Endodermal cell (in vitro differentiated cells): ENCODE results near the gene RNF169. TPM values are rescaled to one million over a fixed set of nuclear protein-coding genes. Genes with fewer than 3 reads are reported as not detected.

Experiments used
- DNase-seq: peaks from one replicate; pipeline ENCODE4 v3.0.0-alpha.2; 2017
- H3K27ac ChIP-seq: 2 replicates; pipeline ENCODE4 v1.5.1; 2013; ENCODE audit warnings: mild to moderate bottlenecking, low read depth, low read length, moderate library complexity
- H3K27me3 ChIP-seq: 2 replicates; pipeline ENCODE4 v1.6.1; 2013; ENCODE audit warnings: mild to moderate bottlenecking, low read length, moderate library complexity; ENCODE audit not compliant: insufficient read depth, control insufficient read depth, poor library complexity, severe bottlenecking
- H3K36me3 ChIP-seq: 2 replicates; pipeline ENCODE4 v1.7.0; 2013; ENCODE audit warnings: mild to moderate bottlenecking, low read length, moderate library complexity; ENCODE audit not compliant: control insufficient read depth, insufficient read depth
- H3K4me1 ChIP-seq: one replicate; pipeline ENCODE4 v1.7.0; 2013; ENCODE audit warnings: low read length; ENCODE audit not compliant: control insufficient read depth, insufficient read depth
- H3K4me3 ChIP-seq: 2 replicates; pipeline ENCODE4 v1.5.1; 2013; ENCODE audit warnings: mild to moderate bottlenecking, low read length, moderate library complexity
- H3K9ac ChIP-seq: 2 replicates; pipeline ENCODE4 v1.6.1; 2013; ENCODE audit warnings: mild to moderate bottlenecking, low read length, moderate library complexity; ENCODE audit not compliant: poor library complexity, severe bottlenecking; ENCODE audit errors: extremely low read depth
- H3K9me3 ChIP-seq: 2 replicates; pipeline ENCODE4 v1.6.1; 2013; ENCODE audit warnings: mild to moderate bottlenecking, low read length, moderate library complexity; ENCODE audit not compliant: control insufficient read depth
- H3K27ac Mint-ChIP-seq: 2 replicates; pipeline ENCODE4 v1.8.0; 2020; ENCODE audit warnings: mixed read lengths
- H3K27me3 Mint-ChIP-seq: 2 replicates; pipeline ENCODE4 v1.8.0; 2021; ENCODE audit warnings: mild to moderate bottlenecking, mixed read lengths; ENCODE audit not compliant: insufficient read depth
- H3K36me3 Mint-ChIP-seq: 2 replicates; pipeline ENCODE4 v1.8.0; 2020; ENCODE audit warnings: low read depth, mixed read lengths
- H3K4me1 Mint-ChIP-seq: 2 replicates; pipeline ENCODE4 v1.8.0; 2020; ENCODE audit warnings: mixed read lengths
- H3K4me3 Mint-ChIP-seq: 2 replicates; pipeline ENCODE4 v1.8.0; 2020; ENCODE audit warnings: mild to moderate bottlenecking, moderate library complexity, mixed read lengths
- H3K9me3 Mint-ChIP-seq: 2 replicates; pipeline ENCODE4 v1.8.0; 2020; ENCODE audit warnings: mild to moderate bottlenecking, mixed read lengths
- WGBS, 2 experiments: methylation state at CpG; one replicate each; pipeline versions ENCODE4 v1.1.5 to v1.1.7; 2013; ENCODE audit warnings: missing lambda C conversion rate in 2 of 2, mixed read lengths in 1 of 2; ENCODE audit not compliant: insufficient coverage in 1 of 2, insufficient read length in 1 of 2; 5-methylcytosine and 5-hydroxymethylcytosine counted together
- total RNA-seq, 2 donors: library from RNA; stranded (reverse); fragmentation: NEBNext Ultra II Directional in 1 of 2; extraction: Animal tissue kit (Norgen Biotek cat#: 25700) in 1 of 2; gene quantifications; 2 replicates in 1 of 2; 3 replicates in 1 of 2; pipeline ENCODE4 v1.2.1, GENCODE V29; 2021
- TF ChIP-seq, protein P1 (sequence below): fragments of 200-600 bp; sonication (generic); conservative IDR thresholded peaks from 2 replicates; pipeline ENCODE4 v1.5.0; 2021; ENCODE audit warnings: antibody characterized with exemption, mild to moderate bottlenecking

Gene RNF169
- total RNA-seq, 2 donors from 2014 or later = 18.3 to 23.6 TPM

DNA sequence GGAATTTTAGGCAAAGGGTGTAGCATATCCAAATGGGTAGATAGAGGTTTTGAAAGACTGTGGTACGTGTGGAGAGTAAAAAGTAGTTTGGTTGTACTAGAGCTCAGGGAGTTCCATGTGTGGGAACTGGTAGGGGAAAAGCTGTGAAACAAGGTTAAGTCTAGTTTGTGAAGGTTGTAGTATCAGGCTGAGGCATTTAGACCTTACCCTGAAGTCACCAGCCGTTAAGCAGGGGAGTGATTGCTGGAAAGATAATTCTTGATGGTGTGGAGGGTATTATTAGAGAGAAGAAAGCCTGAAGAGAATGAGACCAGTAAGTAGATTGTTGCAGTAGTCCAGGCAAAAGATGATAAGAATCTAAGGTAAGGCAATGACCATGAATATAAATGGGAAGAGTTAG, 68.0 kb downstream of the RNF169 start:
- Histone ChIP-seq H3K27me3 (no peaks in the 10 kb centered on the region), H3K4me1 (peaks cover 14% of the 10 kb centered on the region), H3K9me3 (peaks cover 6% of the 10 kb centered on the region), H3K36me3 (peaks cover 47% of the 10 kb centered on the region), H3K4me3 (peak overlapping the region; percentile 58), H3K27ac (no peak overlapping the region), H3K9ac (no peak overlapping the region)
- Mint-ChIP-seq H3K27me3 (no peaks in the 10 kb centered on the region), H3K4me1 (peaks cover 48% of the 10 kb centered on the region), H3K9me3 (no peaks in the 10 kb centered on the region), H3K4me3 (no peak overlapping the region), H3K36me3 (peaks cover 25% of the 10 kb centered on the region), H3K27ac (peak overlapping the region; percentile 48)
- DNase-seq = no peak
- 74 to 81% methylated on average over 2 of the region's 2 CpGs for WGBS, 2 experiments
- TF ChIP-seq, protein P1, sequence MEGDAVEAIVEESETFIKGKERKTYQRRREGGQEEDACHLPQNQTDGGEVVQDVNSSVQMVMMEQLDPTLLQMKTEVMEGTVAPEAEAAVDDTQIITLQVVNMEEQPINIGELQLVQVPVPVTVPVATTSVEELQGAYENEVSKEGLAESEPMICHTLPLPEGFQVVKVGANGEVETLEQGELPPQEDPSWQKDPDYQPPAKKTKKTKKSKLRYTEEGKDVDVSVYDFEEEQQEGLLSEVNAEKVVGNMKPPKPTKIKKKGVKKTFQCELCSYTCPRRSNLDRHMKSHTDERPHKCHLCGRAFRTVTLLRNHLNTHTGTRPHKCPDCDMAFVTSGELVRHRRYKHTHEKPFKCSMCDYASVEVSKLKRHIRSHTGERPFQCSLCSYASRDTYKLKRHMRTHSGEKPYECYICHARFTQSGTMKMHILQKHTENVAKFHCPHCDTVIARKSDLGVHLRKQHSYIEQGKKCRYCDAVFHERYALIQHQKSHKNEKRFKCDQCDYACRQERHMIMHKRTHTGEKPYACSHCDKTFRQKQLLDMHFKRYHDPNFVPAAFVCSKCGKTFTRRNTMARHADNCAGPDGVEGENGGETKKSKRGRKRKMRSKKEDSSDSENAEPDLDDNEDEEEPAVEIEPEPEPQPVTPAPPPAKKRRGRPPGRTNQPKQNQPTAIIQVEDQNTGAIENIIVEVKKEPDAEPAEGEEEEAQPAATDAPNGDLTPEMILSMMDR = no peak

DNA sequence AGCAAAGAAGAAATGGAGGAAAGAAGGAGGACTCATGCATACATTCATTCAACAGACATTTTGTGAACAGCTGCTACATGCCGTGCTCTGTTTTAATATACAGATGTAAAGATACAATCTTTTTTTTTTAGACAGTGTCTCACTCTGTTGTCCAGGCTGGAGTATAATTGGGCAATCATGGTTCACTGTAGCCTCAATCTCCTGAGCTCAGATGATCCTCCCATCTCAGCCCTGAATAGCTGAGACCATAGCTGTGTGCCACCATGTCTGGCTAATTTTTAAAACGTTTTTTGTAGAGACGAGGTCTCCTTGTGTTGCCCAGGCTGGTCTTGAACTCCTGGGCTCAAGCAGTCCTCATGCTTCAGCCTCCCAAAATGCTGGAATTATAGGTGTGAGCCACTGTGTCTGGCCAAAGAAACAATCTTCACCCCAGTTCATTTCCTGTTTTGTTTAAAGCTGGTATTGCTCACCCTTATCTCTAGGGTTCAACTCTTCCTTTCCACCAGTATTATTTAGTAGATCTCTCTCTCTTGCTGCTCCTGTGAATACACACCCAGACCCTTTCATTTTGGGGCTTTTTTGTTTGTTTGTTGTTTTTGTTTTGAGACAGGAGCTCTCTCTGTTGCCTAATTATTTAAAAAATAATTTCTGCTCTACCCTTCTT, 69.8 kb downstream of the RNF169 start:
- 63 to 76% methylated on average over 2 to 3 of the region's 3 CpGs for WGBS, 2 experiments
- Mint-ChIP-seq H3K36me3 (peaks cover 25% of the 10 kb centered on the region), H3K4me3 (no peak overlapping the region), H3K9me3 (peaks cover 3% of the 10 kb centered on the region), H3K27ac (peak overlapping the region; percentile 29), H3K27me3 (no peaks in the 10 kb centered on the region), H3K4me1 (peaks cover 48% of the 10 kb centered on the region)
- H3K4me1 ChIP-seq = peaks cover 14% of the 10 kb centered on the region
- no peak overlapping the region for H3K9ac ChIP-seq
- TF ChIP-seq, protein P1 = no peak
- H3K27ac ChIP-seq = no peak overlapping the region
- peaks cover 19% of the 10 kb centered on the region for H3K9me3 ChIP-seq
- H3K4me3 ChIP-seq = no peak overlapping the region
- no peak for DNase-seq
- peaks cover 48% of the 10 kb centered on the region for H3K36me3 ChIP-seq
- no peaks in the 10 kb centered on the region for H3K27me3 ChIP-seq

DNA sequence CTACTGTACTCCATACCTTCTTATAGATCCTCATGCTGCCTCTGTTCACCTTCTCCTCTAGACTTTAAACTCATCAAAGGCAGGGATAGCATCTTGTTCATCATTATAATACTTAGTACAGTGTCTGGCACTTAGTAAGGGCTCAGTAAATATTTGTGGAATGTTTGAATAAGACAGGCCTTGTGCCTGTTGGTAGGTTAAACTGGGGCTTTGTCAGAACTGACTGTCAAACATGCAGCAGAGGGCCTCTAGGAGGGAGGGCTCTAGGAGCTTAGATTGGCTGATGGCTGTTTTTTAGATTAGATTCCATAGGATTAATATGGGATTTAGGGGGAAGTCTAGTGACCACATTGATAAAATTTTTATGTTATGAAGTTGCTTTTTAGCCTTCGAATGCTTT, 70.8 kb downstream of the RNF169 start:
- Mint-ChIP-seq H3K36me3 (peaks cover 35% of the 10 kb centered on the region), H3K4me3 (no peak overlapping the region)

More for the DNA sequence above, 70.8 kb downstream of the RNF169 start:
- H3K27ac ChIP-seq = no peak overlapping the region
- peaks cover 48% of the 10 kb centered on the region for H3K4me1 Mint-ChIP-seq
- no peaks in the 10 kb centered on the region for H3K27me3 ChIP-seq
- DNase-seq = no peak
- WGBS, 2 experiments = 85 to 89% methylated on average over 1 of the region's 1 CpG
- H3K9me3 Mint-ChIP-seq = peaks cover 13% of the 10 kb centered on the region
- peak overlapping the region; percentile 51 for H3K4me3 ChIP-seq
- H3K9ac ChIP-seq = no peak overlapping the region
- H3K4me1 ChIP-seq = peaks cover 14% of the 10 kb centered on the region
- H3K36me3 ChIP-seq = peaks cover 53% of the 10 kb centered on the region
- H3K27ac Mint-ChIP-seq = peak overlapping the region; percentile 42
- H3K27me3 Mint-ChIP-seq = no peaks in the 10 kb centered on the region
- TF ChIP-seq, protein P1 = no peak
- H3K9me3 ChIP-seq = peaks cover 29% of the 10 kb centered on the region
